GM19467 (cell line): ENCODE measurements around the gene PPP2R5C.

Experiments
- ATAC-seq: cut with Tn5 transposase; IDR thresholded peaks from one replicate; pipeline ENCODE4 v1.9.1; 2021; ENCODE audit warnings: mild to moderate bottlenecking, moderate library complexity; ENCODE audit not compliant: unreplicated experiment

Gene PPP2R5C

GRCh38 chr14:101813171-101813759, 51.8 kb downstream of the PPP2R5C start:
- ATAC-seq: no peak

GRCh38 chr14:101813833-101814232, 52.3 kb downstream of the PPP2R5C start:
- no peak for ATAC-seq

DNA sequence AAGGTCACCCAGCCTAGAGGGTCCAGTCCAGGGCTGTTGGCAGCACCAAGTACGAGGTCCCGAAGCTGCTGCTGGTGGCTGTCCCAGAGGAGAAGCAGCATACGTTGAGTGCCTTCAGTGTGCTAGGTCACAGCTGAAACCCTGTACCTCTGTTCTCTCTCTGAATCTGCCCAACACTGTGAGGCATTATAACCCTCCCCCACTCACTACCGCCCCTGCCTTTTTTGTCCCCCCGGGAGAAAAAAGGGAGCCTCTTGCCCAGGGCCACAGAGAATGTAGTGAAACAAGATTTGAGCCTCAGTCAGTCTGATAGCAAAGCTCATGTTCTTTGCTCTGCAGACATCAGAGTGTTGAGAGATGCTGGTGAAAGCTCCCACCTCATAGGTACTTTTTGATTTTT, 53.4 kb downstream of the PPP2R5C start:
- no peak for ATAC-seq

- no peak for ATAC-seq
Observed at GRCh38 chr14:101815994-101816393, 54.5 kb downstream of the PPP2R5C start.

DNA sequence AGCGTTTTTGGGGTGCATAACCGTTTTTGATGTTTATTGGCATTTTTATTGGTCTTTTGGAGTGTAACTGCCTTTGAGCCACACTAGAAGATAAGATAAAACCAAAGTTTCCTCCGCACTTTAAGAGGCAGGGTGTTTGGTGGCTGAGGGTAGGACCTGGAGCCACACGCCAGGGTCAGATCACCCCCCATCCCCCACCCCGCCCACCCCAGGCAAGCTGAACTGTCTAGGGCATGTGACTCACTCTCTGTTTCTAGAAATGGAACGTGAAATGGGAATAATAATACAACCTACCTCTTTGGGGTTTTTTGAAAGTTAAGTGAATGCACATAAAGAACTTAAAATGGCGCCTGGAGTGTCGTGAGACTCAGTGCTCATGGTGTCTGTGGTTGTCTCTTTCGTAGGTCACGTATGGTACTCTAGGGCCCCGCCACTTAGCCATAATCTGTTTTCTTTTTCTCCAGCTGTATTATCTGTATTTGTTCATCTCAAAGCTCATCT, 56.0 kb downstream of the PPP2R5C start:
- ATAC-seq: no peak

GRCh38 chr14:101819251-101819990, 57.9 kb downstream of the PPP2R5C start:
- no peak for ATAC-seq

GRCh38 chr14:101820283-101820798, 58.8 kb downstream of the PPP2R5C start:
- ATAC-seq: no peak

- no peak for ATAC-seq
Observed at GRCh38 chr14:101821528-101821927, 60.0 kb downstream of the PPP2R5C start.

DNA sequence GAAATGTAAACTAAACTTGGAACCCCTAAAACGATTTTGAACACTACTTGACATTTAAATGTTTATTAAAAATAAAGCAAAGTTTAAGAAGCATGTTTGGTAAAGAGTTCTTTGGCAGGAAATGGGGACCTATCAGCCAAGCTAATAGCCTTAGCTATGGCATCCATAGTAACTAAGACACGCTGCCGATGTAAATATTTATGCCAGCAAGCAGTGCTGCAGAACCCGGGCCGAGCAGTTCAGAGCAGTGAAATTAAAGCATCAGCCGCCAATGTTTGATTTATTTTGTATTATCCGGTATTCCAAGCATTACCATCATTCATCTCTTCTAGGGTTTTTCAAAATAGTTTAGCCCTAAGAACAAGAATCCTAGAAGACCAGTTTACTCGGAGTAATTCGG, 61.6 kb downstream of the PPP2R5C start:
- no peak for ATAC-seq

DNA sequence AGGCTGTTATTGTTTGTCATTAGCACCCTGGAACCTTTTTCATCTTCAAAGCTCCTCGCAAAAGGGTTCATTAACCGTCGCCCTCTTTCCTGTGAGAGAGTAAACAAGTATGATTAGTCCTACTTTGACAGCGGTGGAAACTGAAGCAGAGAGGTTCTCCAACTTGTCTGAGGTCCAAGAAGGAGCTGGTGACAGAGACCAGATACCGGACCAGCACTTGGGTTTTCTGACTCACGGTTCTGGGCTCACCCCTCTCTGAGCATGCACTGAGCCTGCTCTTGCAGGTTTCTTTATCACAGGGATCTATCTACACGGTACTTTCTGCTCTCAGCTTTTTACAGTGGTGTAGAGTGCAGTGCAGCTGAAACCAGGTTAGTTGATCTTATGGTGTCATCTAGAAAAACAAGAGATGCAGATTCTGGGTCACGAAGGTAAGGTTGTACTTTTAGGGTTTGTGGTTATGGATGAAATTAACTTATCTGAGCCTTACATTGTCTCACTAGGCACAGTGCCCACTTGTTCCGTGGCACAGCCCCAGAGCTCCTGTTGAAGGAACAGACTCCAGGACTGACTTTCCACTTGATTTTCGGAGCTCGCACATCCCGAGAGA, 62.1 kb downstream of the PPP2R5C start:
- peak; percentile 40 for ATAC-seq

- no peak for ATAC-seq
Observed at GRCh38 chr14:101824339-101824727, 62.8 kb downstream of the PPP2R5C start.

DNA sequence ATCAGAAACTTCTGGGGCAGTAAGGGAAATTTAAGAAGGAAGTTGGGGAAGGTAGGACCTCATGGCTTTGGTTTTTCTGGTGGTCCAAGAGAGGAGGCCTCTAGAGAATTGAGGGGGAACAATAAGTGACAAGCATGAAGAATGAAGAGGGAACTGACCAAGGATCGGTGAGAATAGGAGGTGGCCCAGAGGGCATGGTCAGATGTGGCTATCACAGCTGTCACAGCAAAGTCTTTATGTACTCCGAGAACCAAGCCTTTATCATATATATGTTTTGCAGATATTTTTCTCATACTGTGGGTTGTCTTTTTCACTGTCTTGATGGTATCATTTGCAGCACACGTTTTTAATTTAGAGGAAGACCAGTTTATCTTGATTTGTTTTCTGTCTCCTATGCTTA, 64.3 kb downstream of the PPP2R5C start:
- no peak for ATAC-seq

GRCh38 chr14:101826351-101826750, 64.8 kb downstream of the PPP2R5C start:
- ATAC-seq: no peak

DNA sequence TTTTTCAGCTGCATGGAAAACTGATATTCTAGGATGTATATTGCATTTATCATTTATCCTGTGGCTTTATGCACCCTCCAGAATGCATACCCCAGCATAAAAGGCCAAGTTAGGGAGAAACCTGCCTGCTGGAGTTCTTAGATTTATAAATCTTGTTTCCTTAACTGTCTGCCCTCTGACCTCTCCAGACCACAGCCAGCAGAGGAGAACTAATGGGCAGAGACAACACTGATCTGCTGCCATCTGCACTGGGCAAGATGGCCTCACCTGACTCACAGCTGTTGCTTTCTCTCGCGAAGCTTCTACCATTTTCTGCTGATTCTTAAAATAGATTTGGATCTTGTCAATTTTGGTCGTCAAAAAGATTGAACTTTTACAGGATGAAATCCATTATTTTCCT, 65.8 kb downstream of the PPP2R5C start:
- no peak for ATAC-seq

DNA sequence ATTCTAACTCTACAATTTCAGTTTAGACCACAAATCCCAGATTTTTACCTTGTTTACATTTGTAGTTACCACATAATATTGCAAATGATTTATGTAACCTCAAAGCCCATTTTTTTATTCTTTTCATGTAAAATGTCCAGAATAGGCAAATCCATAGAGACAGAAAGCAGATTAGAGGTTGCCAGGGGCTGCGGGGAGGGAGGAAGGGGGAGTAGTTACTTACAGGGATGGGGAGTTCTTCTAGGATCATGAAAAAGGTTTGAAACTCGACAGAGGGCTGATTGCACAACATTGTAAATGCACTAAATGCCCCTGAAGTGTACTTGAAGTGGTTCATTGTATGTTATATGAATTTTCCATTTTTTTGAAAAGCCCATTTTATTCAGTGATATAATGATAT, 66.5 kb downstream of the PPP2R5C start:
- ATAC-seq: no peak

DNA sequence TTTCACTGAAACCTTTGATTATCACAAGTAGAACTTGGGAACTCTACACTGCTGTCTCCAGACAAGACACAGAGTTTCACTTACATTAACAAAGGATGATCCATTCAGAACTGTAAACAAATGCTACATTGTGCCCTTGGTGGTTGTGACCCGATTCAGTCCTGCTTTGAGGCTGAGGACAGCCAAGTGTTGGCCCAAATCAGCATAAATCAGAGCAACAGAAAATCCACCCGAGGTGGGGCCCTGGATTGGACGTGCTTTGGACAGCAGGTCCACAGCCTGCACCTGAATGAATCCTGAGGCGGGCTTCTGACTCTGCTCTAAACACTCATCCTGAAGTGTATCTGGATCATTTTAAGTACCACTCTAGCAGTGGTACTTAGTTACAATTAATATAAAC, 68.8 kb downstream of the PPP2R5C start:
- ATAC-seq: no peak

DNA sequence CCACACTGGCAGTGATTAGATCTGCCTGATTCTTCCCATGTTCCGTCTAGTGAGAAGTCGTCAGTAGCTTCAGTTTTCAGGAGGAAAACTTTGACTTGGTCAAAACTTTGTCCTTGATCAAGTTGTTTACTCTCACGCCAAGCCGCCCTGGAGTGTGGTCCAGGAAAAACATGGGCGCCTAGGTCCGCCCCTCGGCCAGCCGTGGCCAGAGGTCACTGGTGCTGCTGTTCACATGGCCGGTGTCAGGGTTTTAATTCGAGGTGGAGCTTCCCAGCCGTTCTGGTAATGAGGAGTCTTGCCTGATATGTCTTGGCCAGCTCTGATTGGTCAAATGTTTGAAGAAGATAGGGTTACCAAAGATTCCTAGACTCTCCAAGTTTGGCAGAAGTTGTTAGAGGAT, 71.5 kb downstream of the PPP2R5C start:
- ATAC-seq: no peak

- ATAC-seq: no peak
Observed at GRCh38 chr14:101834397-101834796, 72.9 kb downstream of the PPP2R5C start.

- no peak for ATAC-seq
Observed at GRCh38 chr14:101834800-101835547, 73.5 kb downstream of the PPP2R5C start.

GRCh38 chr14:101835566-101835965, 74.1 kb downstream of the PPP2R5C start:
- no peak for ATAC-seq

DNA sequence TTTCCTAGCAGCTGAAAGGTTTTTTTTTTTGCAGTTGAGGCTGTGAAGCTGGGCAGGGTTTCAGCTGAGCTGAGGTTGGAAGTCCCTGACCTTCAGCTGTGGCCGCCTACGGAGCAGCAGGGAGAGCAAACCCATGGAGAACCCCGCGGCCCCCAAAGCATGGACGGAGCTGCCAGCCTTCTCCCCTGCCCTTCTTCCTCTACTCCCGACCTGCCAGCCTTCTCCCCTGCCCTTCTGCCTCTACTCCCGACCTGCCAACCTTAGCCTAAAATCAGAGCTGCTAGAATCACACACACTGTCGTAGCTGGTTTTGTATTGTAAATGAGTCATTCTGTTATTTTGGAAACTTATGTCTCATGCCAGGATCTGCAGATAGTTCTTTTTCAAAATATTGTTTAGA, 74.6 kb downstream of the PPP2R5C start:
- no peak for ATAC-seq
